H9 (cell line): ENCODE data around the gene GSE1. TPM values are rescaled to one million over a fixed set of nuclear protein-coding genes. Genes with fewer than 3 reads are reported as not detected.
A peak's percentile ranks its signal among the peaks of the same experiment; 100 is the strongest.

ENCODE experiments used
- DNase-seq: peaks from one replicate; pipeline ENCODE4 v3.0.0-alpha.2; 2017
- H2AFZ ChIP-seq: one replicate; pipeline ENCODE4 v1.6.1; 2013; ENCODE audit warnings: mild to moderate bottlenecking, low read length, control low read depth, moderate library complexity
- H2AK5ac ChIP-seq: 2 replicates; pipeline ENCODE4 v1.6.1; 2013; ENCODE audit warnings: low read length, control low read depth, mixed read lengths; ENCODE audit not compliant: insufficient read length
- H2BK120ac ChIP-seq: one replicate; pipeline ENCODE4 v1.6.1; 2013; ENCODE audit warnings: low read depth, mild to moderate bottlenecking, low read length, control low read depth, inconsistent platforms; ENCODE audit not compliant: poor library complexity, severe bottlenecking
- H2BK12ac ChIP-seq: 2 replicates; pipeline ENCODE4 v1.6.1; 2013; ENCODE audit warnings: low read length, control low read depth, mixed read lengths, low read depth; ENCODE audit not compliant: insufficient read length
- H2BK15ac ChIP-seq: 2 replicates; pipeline ENCODE4 v1.6.1; 2013; ENCODE audit warnings: low read depth, low read length, control low read depth
- H2BK20ac ChIP-seq: one replicate; pipeline ENCODE4 v1.6.1; 2013; ENCODE audit warnings: low read depth, mild to moderate bottlenecking, low read length, control low read depth, inconsistent platforms; ENCODE audit not compliant: poor library complexity, severe bottlenecking
- H2BK5ac ChIP-seq: 2 replicates; pipeline ENCODE4 v1.6.1; 2013; ENCODE audit warnings: low read length, control low read depth, mixed read lengths; ENCODE audit not compliant: insufficient read length
- H3K14ac ChIP-seq: 2 replicates; pipeline ENCODE4 v1.6.1; 2013; ENCODE audit warnings: low read length, control low read depth; ENCODE audit not compliant: insufficient read depth
- H3K18ac ChIP-seq: 2 replicates; pipeline ENCODE4 v1.6.1; 2013; ENCODE audit warnings: low read depth, mild to moderate bottlenecking, mixed read lengths, low read length, control low read depth; ENCODE audit not compliant: insufficient read length
- H3K23ac ChIP-seq: 2 replicates; pipeline ENCODE4 v1.6.1; 2013; ENCODE audit warnings: low read length, control low read depth, mixed read lengths, low read depth; ENCODE audit not compliant: insufficient read length
- H3K23me2 ChIP-seq: 2 replicates; pipeline ENCODE4 v1.6.1; 2013; ENCODE audit warnings: low read depth, mild to moderate bottlenecking, mixed read lengths, low read length, control low read depth; ENCODE audit not compliant: insufficient read length, poor library complexity, severe bottlenecking
- H3K27ac ChIP-seq: 2 replicates; pipeline ENCODE4 v1.5.1; 2013; ENCODE audit warnings: low read length, control low read depth, mixed read lengths, low read depth; ENCODE audit not compliant: insufficient read length
- H3K27me3 ChIP-seq: 2 replicates; pipeline ENCODE4 v1.6.1; 2013; ENCODE audit warnings: low read length, control low read depth, inconsistent platforms; ENCODE audit not compliant: insufficient read depth
- H3K4ac ChIP-seq: 2 replicates; pipeline ENCODE4 v1.6.1; 2013; ENCODE audit warnings: low read depth, mild to moderate bottlenecking, control low read depth, inconsistent platforms, low read length, moderate library complexity
- H3K4me1 ChIP-seq: 2 replicates; pipeline ENCODE4 v1.6.1; 2013; ENCODE audit warnings: low read length, control low read depth, inconsistent platforms; ENCODE audit not compliant: insufficient read depth
- H3K4me2 ChIP-seq: 2 replicates; pipeline ENCODE4 v1.6.1; 2013; ENCODE audit warnings: low read length, control low read depth, mixed read lengths; ENCODE audit not compliant: insufficient read length, insufficient read depth
- H3K56ac ChIP-seq: 2 replicates; pipeline ENCODE4 v1.6.1; 2013; ENCODE audit warnings: low read depth, mild to moderate bottlenecking, mixed read lengths, low read length, control low read depth; ENCODE audit not compliant: insufficient read length
- H3K79me1 ChIP-seq: 2 replicates; pipeline ENCODE4 v1.6.1; 2013; ENCODE audit warnings: low read depth, mild to moderate bottlenecking, moderate library complexity, low read length, control low read depth, inconsistent platforms; ENCODE audit not compliant: insufficient read depth, poor library complexity, severe bottlenecking
- H3K79me2 ChIP-seq: 2 replicates; pipeline ENCODE4 v1.6.1; 2013; ENCODE audit warnings: low read length, control low read depth, inconsistent platforms; ENCODE audit not compliant: insufficient read depth
- H3K9ac ChIP-seq: 2 replicates; pipeline ENCODE4 v1.6.1; 2013; ENCODE audit warnings: low read length, control low read depth, mixed read lengths; ENCODE audit not compliant: insufficient read length; ENCODE audit errors: extremely low read depth
- H3K9me3 ChIP-seq: one replicate; pipeline ENCODE4 v1.6.1; 2013; ENCODE audit warnings: low read depth, low read length, inconsistent platforms; ENCODE audit not compliant: control insufficient read depth
- H3T11ph ChIP-seq: one replicate; pipeline ENCODE4 v1.6.1; 2013; ENCODE audit warnings: mild to moderate bottlenecking, low read length, control low read depth, inconsistent platforms
- H4K20me1 ChIP-seq: one replicate; pipeline ENCODE4 v1.6.1; 2013; ENCODE audit not compliant: control insufficient read depth, insufficient read length, insufficient read depth
- H4K5ac ChIP-seq: 2 replicates; pipeline ENCODE4 v1.6.1; 2013; ENCODE audit warnings: low read depth, mild to moderate bottlenecking, mixed read lengths, low read length, control low read depth; ENCODE audit not compliant: insufficient read length
- H4K8ac ChIP-seq: replicated peaks from 2 replicates; pipeline ENCODE4 v1.6.1; 2013; ENCODE audit warnings: low read length, control low read depth, mixed read lengths, low read depth; ENCODE audit not compliant: insufficient read length
- H4K91ac ChIP-seq: 2 replicates; pipeline ENCODE4 v1.6.1; 2013; ENCODE audit warnings: low read depth, mild to moderate bottlenecking, moderate library complexity, mixed read lengths, low read length, control low read depth; ENCODE audit not compliant: insufficient read length
- H3K27ac Mint-ChIP-seq, 3 experiments: 2 replicates in 2 of 3; 3 replicates in 1 of 3; pipeline ENCODE4 v1.8.0; 2020 to 2021; ENCODE audit warnings: mixed read lengths in 3 of 3, mild to moderate bottlenecking in 1 of 3, moderate library complexity in 1 of 3
- H3K27me3 Mint-ChIP-seq: 2 replicates; pipeline ENCODE4 v1.8.0; 2021; ENCODE audit warnings: low read depth, mild to moderate bottlenecking, moderate library complexity, mixed read lengths
- H3K36me3 Mint-ChIP-seq, 3 experiments: 2 replicates in 2 of 3; 3 replicates in 1 of 3; pipeline ENCODE4 v1.8.0; 2020 to 2021; ENCODE audit warnings: low read depth in 3 of 3, mixed read lengths in 3 of 3; ENCODE audit not compliant: insufficient read depth in 1 of 3
- H3K4me1 Mint-ChIP-seq, 2 experiments: 2 replicates each; pipeline ENCODE4 v1.8.0; 2020; ENCODE audit warnings: mixed read lengths in 2 of 2
- H3K4me3 Mint-ChIP-seq, 2 experiments: 2 replicates in 1 of 2; 3 replicates in 1 of 2; pipeline ENCODE4 v1.8.0; 2020 to 2021; ENCODE audit warnings: mild to moderate bottlenecking in 2 of 2, mixed read lengths in 2 of 2, moderate library complexity in 1 of 2
- H3K9me3 Mint-ChIP-seq, 2 experiments: 2 replicates in 1 of 2; 3 replicates in 1 of 2; pipeline ENCODE4 v1.8.0; 2020; ENCODE audit warnings: mild to moderate bottlenecking in 2 of 2, mixed read lengths in 2 of 2, moderate library complexity in 1 of 2
- CTCF ChIP-seq: fragments of 200-600 bp; sonication (generic); conservative IDR thresholded peaks from 3 replicates; pipeline ENCODE4 v1.8.0; 2021; ENCODE audit warnings: antibody characterized with exemption, mild to moderate bottlenecking
- WGBS: extraction: QIAGEN DNeasy Blood & Tissue Kit; methylation state at CpG from one replicate; pipeline ENCODE4 v1.1.7; 2013; ENCODE audit warnings: missing lambda C conversion rate, low lambda C conversion rate, mixed read lengths; ENCODE audit not compliant: insufficient read length; ENCODE audit errors: extremely low coverage; 5-methylcytosine and 5-hydroxymethylcytosine counted together
- total RNA-seq: library from RNA; stranded (reverse); gene quantifications from 2 replicates; pipeline ENCODE4 v1.2.1, GENCODE V29; 2021

GSE1 gene
- total RNA-seq, 1 experiment from 2014 or later, result 125 TPM

GRCh38 chr16:85578599-85578948 lies 34.5 kb upstream of the GSE1 start:
- Histone ChIP-seq H2BK12ac (no peak overlapping the region), H3K27ac (no peak overlapping the region), H3K9ac (no peak overlapping the region), H3K4me1 (peaks cover 20% of the 10 kb centered on the region), H2BK15ac (no peak overlapping the region), H3T11ph (no peak overlapping the region), H2AFZ (no peak overlapping the region), H3K27me3 (no peaks in the 10 kb centered on the region; the same call in 1 of the 2 replicates), H3K23ac (no peak overlapping the region), H2BK5ac (no peak overlapping the region), H4K5ac (no peak overlapping the region), H4K20me1 (no peaks in the 10 kb centered on the region), H3K18ac (no peak overlapping the region), H2BK20ac (no peak overlapping the region), H3K14ac (no peak overlapping the region), H2BK120ac (no peak overlapping the region), H3K79me2 (peaks cover 2% of the 10 kb centered on the region; the same call in 1 of the 2 replicates), H4K91ac (no peak overlapping the region), H4K8ac (no peak overlapping the region), H2AK5ac (no peak overlapping the region), H3K4ac (no peak overlapping the region), H3K79me1 (no peaks in the 10 kb centered on the region), H3K23me2 (no peaks in the 10 kb centered on the region), H3K56ac (no peak overlapping the region), H3K9me3 (no peaks in the 10 kb centered on the region), H3K4me2 (peak overlapping the region; percentile 31)
- Mint-ChIP-seq H3K36me3 (peaks cover 5 to 6% (median 6%) of the 10 kb centered on the region in 3 experiments; a peak in 6 of 7 replicates), H3K9me3 (peaks cover 0 to 2% of the 10 kb centered on the region in 2 experiments; a peak in 2 of 5 replicates), H3K27me3 (peaks cover 33% of the 10 kb centered on the region), H3K4me1 (peaks cover 87 to 95% of the 10 kb centered on the region in 2 experiments), H3K27ac (peak overlapping the region; percentile 46 to 83 (median 53); a peak in 6 of 7 replicates), H3K4me3 (peak overlapping the region; percentile 49 to 62; a peak in 4 of 5 replicates)
- DNase-seq, result no peak
- no peak for TF ChIP-seq CTCF
- no CpG with 5 or more reads among the region's 5 CpGs for WGBS
